MCF 10A (cell line): Measurements from ENCODE around the gene TCHP. TPM values are rescaled to one million over a fixed set of nuclear protein-coding genes. Genes with fewer than 3 reads are reported as not detected.

Experiments used
- BruUV-seq: library from RNA; stranded (reverse); fragments of 400-500 nt; replicated peaks from 2 replicates; lab custom pipeline; 2021; lab: Mats Ljungman, UMichigan
- CTCF ChIA-PET: fragments of 300-600 bp; sonication (Branson Sonifier 250); formaldehyde crosslinking; extraction: SDS; loops from one replicate; lab custom pipeline; 2021; ENCODE audit warnings: antibody characterized with exemption, inconsistent platforms; lab: Yijun Ruan, JAX
- POLR2A ChIA-PET: fragments of 300-600, 350-650 bp; sonication (Branson Sonifier 250); formaldehyde crosslinking; extraction: SDS; loops from one replicate; lab custom pipeline; 2020; ENCODE audit warnings: antibody characterized with exemption, inconsistent platforms; lab: Yijun Ruan, JAX
- DNase-seq: peaks from one replicate; pipeline ENCODE4 v3.0.0-alpha.2; 2018; ENCODE audit not compliant: unreplicated experiment
- H3K27ac Mint-ChIP-seq: one replicate; pipeline ENCODE4 v1.8.0; 2022; ENCODE audit warnings: mild to moderate bottlenecking, low read depth, mixed read lengths; ENCODE audit not compliant: unreplicated experiment
- H3K27me3 Mint-ChIP-seq: one replicate; pipeline ENCODE4 v1.8.0; 2022; ENCODE audit warnings: mixed read lengths; ENCODE audit not compliant: insufficient read depth, unreplicated experiment
- H3K36me3 Mint-ChIP-seq: one replicate; pipeline ENCODE4 v1.8.0; 2022; ENCODE audit warnings: mild to moderate bottlenecking, moderate library complexity, mixed read lengths; ENCODE audit not compliant: insufficient read depth, unreplicated experiment
- H3K4me1 Mint-ChIP-seq: one replicate; pipeline ENCODE4 v1.8.0; 2022; ENCODE audit warnings: mixed read lengths; ENCODE audit not compliant: insufficient read depth, unreplicated experiment
- H3K4me3 Mint-ChIP-seq: one replicate; pipeline ENCODE4 v1.8.0; 2022; ENCODE audit warnings: mild to moderate bottlenecking, moderate library complexity, mixed read lengths; ENCODE audit not compliant: unreplicated experiment
- H3K9me3 Mint-ChIP-seq: one replicate; pipeline ENCODE4 v1.8.0; 2022; ENCODE audit warnings: mixed read lengths; ENCODE audit not compliant: unreplicated experiment
- intact Hi-C: fragments of 100-400 bp; cut with micrococcal nuclease; formaldehyde crosslinking; loops from 2 replicates; pipeline ENCODE4 v1.14.1; 2022
- total RNA-seq: library from RNA; stranded (reverse); gene quantifications from 2 replicates; pipeline ENCODE4 v1.2.3, GENCODE V29; 2022
- TF ChIP-seq, protein P1 (sequence below): fragments of 200-600 bp; IDR thresholded peaks from one replicate; pipeline ENCODE4 v1.8.0; 2022; ENCODE audit warnings: antibody characterized with exemption, mild to moderate bottlenecking; ENCODE audit not compliant: unreplicated experiment

Gene TCHP
- total RNA-seq, 1 experiment from 2014 or later = 36.3 TPM

DNA sequence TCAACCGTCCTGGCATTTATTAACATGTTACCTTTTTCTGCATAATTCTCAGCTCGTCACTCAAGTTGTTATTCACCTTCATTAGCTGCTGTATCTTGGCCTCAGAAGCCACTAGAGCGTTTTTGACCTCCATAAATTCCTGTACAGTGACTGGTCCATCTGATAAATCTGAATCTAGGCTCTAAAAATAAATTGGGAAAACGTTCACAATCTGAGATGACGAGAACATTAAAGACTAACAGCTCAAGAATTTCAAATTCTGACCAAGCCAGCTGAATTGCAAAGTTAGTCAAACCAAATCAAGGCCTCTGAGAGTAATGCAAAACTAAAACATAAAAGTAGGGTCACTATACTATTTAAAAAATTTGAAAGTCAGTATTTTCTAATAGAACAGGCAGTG, 51.1 kb downstream of the TCHP start:
- ChIA-PET CTCF (interaction anchor here (0.8 to 1.0 kb wide), 2 partner anchors 105 to 106 kb away, joined by 3 read pairs; no protein-coding TSS in a partner anchor), POLR2A (interaction anchor here (1.9 kb wide), 1 partner anchor 32 kb away, joined by 4 read pairs; no protein-coding TSS in a partner anchor)
- Mint-ChIP-seq H3K9me3 (no peaks in the 10 kb centered on the region), H3K4me3 (no peak overlapping the region), H3K4me1 (peaks cover 21% of the 10 kb centered on the region), H3K27me3 (no peaks in the 10 kb centered on the region), H3K27ac (peak overlapping the region; percentile 24), H3K36me3 (peaks cover 80% of the 10 kb centered on the region)
- peak; percentile 17 for DNase-seq
- TF ChIP-seq, protein P1, sequence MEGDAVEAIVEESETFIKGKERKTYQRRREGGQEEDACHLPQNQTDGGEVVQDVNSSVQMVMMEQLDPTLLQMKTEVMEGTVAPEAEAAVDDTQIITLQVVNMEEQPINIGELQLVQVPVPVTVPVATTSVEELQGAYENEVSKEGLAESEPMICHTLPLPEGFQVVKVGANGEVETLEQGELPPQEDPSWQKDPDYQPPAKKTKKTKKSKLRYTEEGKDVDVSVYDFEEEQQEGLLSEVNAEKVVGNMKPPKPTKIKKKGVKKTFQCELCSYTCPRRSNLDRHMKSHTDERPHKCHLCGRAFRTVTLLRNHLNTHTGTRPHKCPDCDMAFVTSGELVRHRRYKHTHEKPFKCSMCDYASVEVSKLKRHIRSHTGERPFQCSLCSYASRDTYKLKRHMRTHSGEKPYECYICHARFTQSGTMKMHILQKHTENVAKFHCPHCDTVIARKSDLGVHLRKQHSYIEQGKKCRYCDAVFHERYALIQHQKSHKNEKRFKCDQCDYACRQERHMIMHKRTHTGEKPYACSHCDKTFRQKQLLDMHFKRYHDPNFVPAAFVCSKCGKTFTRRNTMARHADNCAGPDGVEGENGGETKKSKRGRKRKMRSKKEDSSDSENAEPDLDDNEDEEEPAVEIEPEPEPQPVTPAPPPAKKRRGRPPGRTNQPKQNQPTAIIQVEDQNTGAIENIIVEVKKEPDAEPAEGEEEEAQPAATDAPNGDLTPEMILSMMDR = no peak
- intact Hi-C loops = loop anchor here (5.0 kb wide), 1 partner anchor 86 kb away; no protein-coding TSS in a partner anchor
- BruUV-seq = no TSS peak

DNA sequence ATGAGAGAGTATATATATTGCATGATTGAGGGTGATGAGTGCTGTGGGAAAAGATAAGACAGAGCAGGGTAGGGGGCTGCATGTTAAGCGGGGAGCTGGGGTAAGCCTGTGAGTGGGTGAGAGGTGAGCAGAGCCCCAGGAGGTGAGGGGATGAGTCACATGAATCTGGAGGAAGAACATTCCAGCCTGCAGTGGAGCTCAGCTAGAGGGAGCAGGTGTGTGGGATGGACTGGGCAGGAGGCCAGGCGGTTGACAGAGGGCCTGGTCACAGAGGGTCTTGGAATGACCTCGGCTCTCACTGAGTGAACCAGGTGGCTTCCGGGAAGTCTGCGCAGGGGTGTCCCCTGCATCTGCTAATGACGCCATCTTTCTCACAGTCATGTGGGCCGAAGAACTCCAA, 51.7 kb downstream of the TCHP start:
- peak overlapping the region; percentile 24 for H3K27ac Mint-ChIP-seq
- TF ChIP-seq, protein P1 = no peak
- BruUV-seq = no TSS peak
- ChIA-PET CTCF (interaction anchor here (0.8 to 1.0 kb wide), 2 partner anchors 106 to 107 kb away, joined by 3 read pairs; no protein-coding TSS in a partner anchor), POLR2A (interaction anchor here (1.9 kb wide), 1 partner anchor 31 kb away, joined by 4 read pairs; no protein-coding TSS in a partner anchor)
- intact Hi-C loops = loop anchor here (5.0 kb wide), 1 partner anchor 86 kb away; no protein-coding TSS in a partner anchor
- H3K36me3 Mint-ChIP-seq = peaks cover 75% of the 10 kb centered on the region
- no peaks in the 10 kb centered on the region for H3K27me3 Mint-ChIP-seq
- H3K4me1 Mint-ChIP-seq = peaks cover 21% of the 10 kb centered on the region
- peak overlapping the region; percentile 5 for H3K4me3 Mint-ChIP-seq
- H3K9me3 Mint-ChIP-seq = no peaks in the 10 kb centered on the region
- peak; percentile 67 for DNase-seq

DNA sequence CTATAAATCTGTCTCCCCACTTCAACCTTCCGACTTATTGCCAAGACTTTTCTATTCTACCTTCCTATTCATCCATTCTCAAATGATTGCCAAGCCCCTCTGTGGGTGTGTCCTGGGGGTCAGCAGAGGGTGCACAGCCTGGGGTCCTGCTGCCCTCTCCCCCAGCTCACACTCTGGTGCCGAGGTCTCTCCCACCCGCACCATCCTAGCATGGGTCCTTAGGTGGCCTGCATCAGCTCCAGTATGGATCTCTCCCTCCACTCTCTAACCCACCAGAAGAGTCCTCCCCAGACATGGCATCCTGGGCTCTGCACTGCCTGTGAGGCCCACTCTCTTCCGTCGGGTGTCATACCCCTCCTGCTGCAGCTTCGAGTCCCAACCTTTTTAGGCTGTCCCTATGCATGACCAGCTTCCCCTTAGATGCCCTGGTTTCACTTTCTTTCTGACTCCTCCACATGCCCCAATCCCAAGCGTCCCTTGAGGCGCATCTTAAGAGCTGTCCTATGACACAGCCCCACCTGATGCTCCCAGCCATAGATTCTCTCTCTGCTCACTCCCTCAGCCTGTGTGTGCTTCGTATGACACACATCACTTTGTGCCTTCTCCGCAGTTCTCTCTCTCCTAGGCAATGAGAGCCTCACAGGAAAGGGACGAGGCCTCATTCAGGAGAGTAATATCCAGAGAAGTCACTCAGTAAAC, 52.2 kb downstream of the TCHP start:
- CTCF ChIA-PET = interaction anchor here (0.5 to 1.0 kb wide), 2 partner anchors 24 to 804 kb away, joined by 3 read pairs; no protein-coding TSS in a partner anchor
- DNase-seq = no peak
- POLR2A ChIA-PET = interaction anchor here (0.7 to 1.9 kb wide), 2 partner anchors 13 to 31 kb away, joined by 3 to 4 read pairs; no protein-coding TSS in a partner anchor
- H3K27me3 Mint-ChIP-seq = no peaks in the 10 kb centered on the region
- H3K36me3 Mint-ChIP-seq = peaks cover 69% of the 10 kb centered on the region
- no peaks in the 10 kb centered on the region for H3K9me3 Mint-ChIP-seq
- H3K4me1 Mint-ChIP-seq = peaks cover 21% of the 10 kb centered on the region
- BruUV-seq = no TSS peak
- H3K4me3 Mint-ChIP-seq = no peak overlapping the region
- TF ChIP-seq, protein P1 = no peak
- intact Hi-C loops = loop anchor here (5.0 kb wide), 1 partner anchor 85 kb away; no protein-coding TSS in a partner anchor
- H3K27ac Mint-ChIP-seq = peak overlapping the region; percentile 24

DNA sequence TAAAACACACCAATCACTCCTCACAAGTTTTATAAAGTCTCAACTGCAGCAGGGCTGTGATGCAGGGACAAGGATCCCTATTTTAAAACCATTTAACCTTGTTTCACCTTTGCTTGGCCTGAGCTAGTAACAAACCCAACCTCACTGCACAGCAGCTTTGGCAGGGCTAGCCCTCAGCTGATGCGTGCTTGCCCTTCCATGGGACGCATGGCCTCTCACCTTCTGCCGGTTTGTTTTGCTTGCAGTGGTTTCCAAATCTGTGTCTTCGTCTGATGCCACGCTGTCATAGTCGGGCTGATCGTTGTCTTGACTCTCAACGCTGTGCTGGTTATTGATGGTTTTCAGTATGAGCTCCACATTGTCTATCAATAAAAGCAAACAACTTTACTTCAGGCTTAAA, 52.8 kb downstream of the TCHP start:
- Mint-ChIP-seq H3K36me3 (peaks cover 65% of the 10 kb centered on the region), H3K4me1 (peaks cover 21% of the 10 kb centered on the region)
- POLR2A ChIA-PET = interaction anchor here (0.7 kb wide), 1 partner anchor 12 kb away, joined by 3 read pairs; no protein-coding TSS in a partner anchor

More for the DNA sequence above, 52.8 kb downstream of the TCHP start:
- H3K9me3 Mint-ChIP-seq = no peaks in the 10 kb centered on the region
- no TSS peak for BruUV-seq
- TF ChIP-seq, protein P1 = no peak
- no peak overlapping the region for H3K4me3 Mint-ChIP-seq
- DNase-seq = no peak
- intact Hi-C loops = loop anchor here (5.0 kb wide), 1 partner anchor 84 kb away; no protein-coding TSS in a partner anchor
- no peaks in the 10 kb centered on the region for H3K27me3 Mint-ChIP-seq
- H3K27ac Mint-ChIP-seq = peak overlapping the region; percentile 24
- CTCF ChIA-PET = interaction anchor here (0.5 to 1.0 kb wide), 2 partner anchors 25 to 803 kb away, joined by 3 read pairs; no protein-coding TSS in a partner anchor
